Spleen (tissue), 11 donors: ENCODE data around the gene TAOK1. TPM values are rescaled to one million over a fixed set of nuclear protein-coding genes. Genes with fewer than 3 reads are reported as not detected.
"Not testable (repeated sequence)": the region's sequence is repeated elsewhere in the genome, so short reads cannot be mapped to it uniquely, and the experiment has no call there.

Source experiments
- DNase-seq: peaks from one replicate; pipeline ENCODE4 v3.0.0-alpha.2; 2020
- H3K27ac ChIP-seq, 8 donors: fragments of 200-600 bp; sonication (generic) in 7 of 8; 1 replicate in 4 of 8; 2 replicates in 4 of 8; pipeline versions ENCODE4 v1.5.0 to v1.8.0; 2016 to 2021; ENCODE audit warnings: inconsistent platforms in 4 of 8, mild to moderate bottlenecking in 4 of 8, moderate library complexity in 1 of 8
- H3K27me3 ChIP-seq, 7 donors: fragments of 200-600 bp; sonication (generic) in 6 of 7; replicated peaks in 1 of 7; 1 replicate in 4 of 7; 2 replicates in 3 of 7; pipeline versions ENCODE4 v1.5.0 to v1.8.0; 2016 to 2021; ENCODE audit warnings: inconsistent platforms in 3 of 7, mild to moderate bottlenecking in 1 of 7
- H3K36me3 ChIP-seq, 6 donors: fragments of 200-600 bp; sonication (generic) in 5 of 6; 1 replicate in 4 of 6; 2 replicates in 2 of 6; pipeline versions ENCODE4 v1.5.0 to v1.8.0; 2016 to 2021; ENCODE audit warnings: inconsistent platforms in 2 of 6
- H3K4me1 ChIP-seq, 6 donors: fragments of 200-600 bp; sonication (generic) in 5 of 6; 1 replicate in 3 of 6; 2 replicates in 3 of 6; pipeline versions ENCODE4 v1.5.0 to v1.8.0; 2016 to 2021; ENCODE audit warnings: inconsistent platforms in 3 of 6
- H3K4me3 ChIP-seq, 8 donors: fragments of 200-600 bp; sonication (generic) in 7 of 8; 1 replicate in 4 of 8; 2 replicates in 4 of 8; pipeline versions ENCODE4 v1.5.0 to v1.8.0; 2016 to 2021; ENCODE audit warnings: inconsistent platforms in 4 of 8, mild to moderate bottlenecking in 4 of 8, moderate library complexity in 2 of 8
- H3K9me3 ChIP-seq, 8 donors: fragments of 200-600 bp; sonication (generic) in 7 of 8; 1 replicate in 4 of 8; 2 replicates in 4 of 8; pipeline versions ENCODE4 v1.5.0 to v1.8.0; 2016 to 2021; ENCODE audit warnings: inconsistent platforms in 4 of 8
- CTCF ChIP-seq, 11 experiments: fragments of 200-600 bp in 7 of 11; fragments of 450-650 bp in 4 of 11; sonication (generic) in 4 of 11; IDR thresholded peaks in 8 of 11; conservative IDR thresholded peaks in 3 of 11; 1 replicate in 7 of 11; 2 replicates in 4 of 11; pipeline versions ENCODE4 v1.4.0 to v1.8.0; 2016 to 2021; ENCODE audit warnings: antibody characterized with exemption in 11 of 11, inconsistent platforms in 4 of 11, mild to moderate bottlenecking in 1 of 11
- POLR2A ChIP-seq, 3 donors: fragments of 450-650 bp; IDR thresholded peaks; one replicate each; pipeline ENCODE4 v1.5.1; 2017; ENCODE audit warnings: antibody characterized with exemption in 3 of 3, mild to moderate bottlenecking in 1 of 3
- POLR2AphosphoS5 ChIP-seq, 3 donors: sonication (generic); formaldehyde crosslinking; IDR thresholded peaks; one replicate each; pipeline ENCODE4 v1.5.1; 2017; ENCODE audit warnings: antibody characterized with exemption in 3 of 3
- WGBS, 5 donors: extraction: QIAGEN DNeasy Blood & Tissue Kit in 3 of 5; methylation state at CpG; one replicate each; pipeline versions ENCODE4 v1.1.5 to v1.1.7; 2013 to 2018; 5-methylcytosine and 5-hydroxymethylcytosine counted together
- intact Hi-C: fragments of 100-400 bp; cut with DNase I; formaldehyde crosslinking; loops from one replicate; pipeline ENCODE4 v1.15.0; 2023; ENCODE audit warnings: low total_unique reads
- polyA plus RNA-seq, 3 donors: library from polyadenylated mRNA; stranded (reverse); fragments of 200-250 nt; gene quantifications; one replicate each; pipeline ENCODE4 v1.2.1, GENCODE V29; 2013
- total RNA-seq, 7 donors: library from RNA; depleted of rRNA in 3 of 7; stranded (reverse); fragments of >200 nt in 3 of 7; fragmentation: NEBNext Ultra II Directional in 4 of 7; extraction: Animal tissue kit (Norgen Biotek cat#: 25700) in 4 of 7; gene quantifications; one replicate each; pipeline versions ENCODE4 v1.1.0 to v1.2.1, GENCODE V29; 2016 to 2021
- donor health status: healthy with polysubstance abuse.
- donor health status: DM: no; HTN: no; CAD: no; lungs with moderate emphysema.
- donor health status: DM: no; HTN: no; CAD: no.
- donor health status: Bipolar disorder and iron deficiency.
- donor health status: healthy.
- donor health status: DM: no; HTN: no; CAD: no.
- donor health status: DM: yes; HTN: yes; CAD: no.

Gene TAOK1
- total and polyA plus RNA-seq, 10 donors: 5.1 to 88.5 (median 56.9) TPM

- 92 to 97% (median 93%) methylated on average over 11 of the region's 11 CpGs for WGBS, 5 donors
- TF ChIP-seq POLR2AphosphoS5 (IDR thresholded peaks at IDR 0.05) (no peak), CTCF (IDR thresholded peaks at IDR 0.05 in 8 of 11, conservative IDR thresholded peaks at IDR 0.05 in 3 of 11) (no peak), POLR2A (IDR thresholded peaks at IDR 0.05) (no peak)
- H3K4me1 ChIP-seq: peaks cover 0 to 11% (median 0%) of the 10 kb centered on the region in 6 donors
- no peaks in the 10 kb centered on the region for H3K9me3 ChIP-seq
- DNase-seq: no peak
- intact Hi-C loops: no loop called here
- no peaks in the 10 kb centered on the region for H3K27me3 ChIP-seq
- no peak overlapping the region for H3K27ac ChIP-seq
- H3K36me3 ChIP-seq: no peaks in the 10 kb centered on the region
- no peak overlapping the region for H3K4me3 ChIP-seq
Measured at GRCh38 chr17:29344201-29344856, 45.8 kb upstream of the TAOK1 start.

- 87 to 97% (median 91%) methylated on average over 3 of the region's 3 CpGs for WGBS, 5 donors
- TF ChIP-seq POLR2AphosphoS5 (IDR thresholded peaks at IDR 0.05): no peak
- TF ChIP-seq POLR2A (IDR thresholded peaks at IDR 0.05): no peak
- no peak for TF ChIP-seq CTCF (IDR thresholded peaks at IDR 0.05 in 8 of 11, conservative IDR thresholded peaks at IDR 0.05 in 3 of 11)
- DNase-seq: no peak
- Histone ChIP-seq H3K4me1 (peaks cover 0 to 11% (median 0%) of the 10 kb centered on the region in 6 donors), H3K27me3 (no peaks in the 10 kb centered on the region), H3K27ac (no peak overlapping the region), H3K36me3 (no peaks in the 10 kb centered on the region), H3K4me3 (no peak overlapping the region), H3K9me3 (no peaks in the 10 kb centered on the region)
- intact Hi-C loops: no loop called here
Measured at GRCh38 chr17:29345066-29345465, 45.1 kb upstream of the TAOK1 start.

DNA sequence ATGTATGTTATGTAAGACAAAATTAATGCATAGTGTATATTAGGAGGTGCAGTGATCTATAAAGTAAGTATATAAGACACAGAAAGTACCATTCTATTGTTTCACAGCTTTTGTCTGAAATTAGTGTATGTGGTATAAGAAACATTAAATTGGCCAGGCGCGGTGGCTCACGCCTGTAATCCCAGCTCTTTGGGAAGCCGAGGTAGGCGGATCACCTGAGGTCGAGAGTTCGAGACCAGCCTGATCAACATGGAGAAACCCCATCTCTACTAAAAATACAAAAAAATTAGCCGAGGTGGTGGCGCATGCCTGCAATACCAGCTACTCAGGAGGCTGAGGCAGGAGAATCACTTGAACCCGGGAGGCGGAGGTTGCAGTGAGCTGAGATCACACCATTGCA is 44.7 kb upstream of the TAOK1 start:
- peaks cover 0 to 11% (median 0%) of the 10 kb centered on the region in 6 donors for H3K4me1 ChIP-seq
- H3K4me3 ChIP-seq, H3K36me3 ChIP-seq, H3K9me3 ChIP-seq, H3K27me3 ChIP-seq, H3K27ac ChIP-seq, DNase-seq, intact Hi-C loops: not testable (repeated sequence)
- 93 to 99% (median 96%) methylated on average over 11 of the region's 11 CpGs for WGBS, 5 donors

- Histone ChIP-seq H3K36me3 (no peaks in the 10 kb centered on the region), H3K27ac (no peak overlapping the region), H3K27me3 (no peaks in the 10 kb centered on the region), H3K4me3 (no peak overlapping the region), H3K4me1 (peaks cover 0 to 11% (median 0%) of the 10 kb centered on the region in 6 donors), H3K9me3 (no peaks in the 10 kb centered on the region)
- DNase-seq: no peak
- TF ChIP-seq POLR2AphosphoS5 (IDR thresholded peaks at IDR 0.05) (no peak), CTCF (IDR thresholded peaks at IDR 0.05 in 8 of 11, conservative IDR thresholded peaks at IDR 0.05 in 3 of 11) (no peak), POLR2A (IDR thresholded peaks at IDR 0.05) (no peak)
- intact Hi-C loops: no loop called here
- WGBS, 5 donors: 93 to 97% (median 95%) methylated on average over 6 of the region's 6 CpGs
Measured at GRCh38 chr17:29346462-29346861, 43.7 kb upstream of the TAOK1 start.
